NCI-H69 (cell line): ENCODE results near the gene ADAMTS18.

Experiments
- DNase-seq: peaks from one replicate; lab custom pipeline; 2025; lab: John Stamatoyannopoulos, UW

The ADAMTS18 gene

GRCh38 chr16:77328768-77329167, 106.1 kb downstream of the ADAMTS18 start:
- DNase-seq, result no peak

DNA sequence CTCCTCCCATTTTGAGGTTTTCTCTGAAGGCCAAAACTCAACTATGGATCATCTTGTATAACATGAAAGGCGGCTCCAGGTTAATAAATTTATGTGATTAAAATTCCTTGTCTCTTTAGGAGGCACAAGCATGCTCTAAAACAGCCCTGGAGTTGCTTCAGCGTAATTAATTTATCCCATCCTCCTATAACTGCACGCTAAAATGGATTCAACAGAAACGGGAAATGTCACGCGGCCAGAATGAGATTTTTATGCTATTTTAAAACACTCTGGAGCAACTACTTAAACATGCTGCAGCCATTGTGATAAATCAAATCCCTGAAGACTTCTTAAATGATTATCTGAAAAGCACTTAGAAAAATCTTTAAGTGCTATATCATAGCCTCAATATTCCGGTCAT, 106.6 kb downstream of the ADAMTS18 start:
- DNase-seq, result no peak

- no peak for DNase-seq
Measured at GRCh38 chr16:77327717-77328116, 107.1 kb downstream of the ADAMTS18 start.

DNA sequence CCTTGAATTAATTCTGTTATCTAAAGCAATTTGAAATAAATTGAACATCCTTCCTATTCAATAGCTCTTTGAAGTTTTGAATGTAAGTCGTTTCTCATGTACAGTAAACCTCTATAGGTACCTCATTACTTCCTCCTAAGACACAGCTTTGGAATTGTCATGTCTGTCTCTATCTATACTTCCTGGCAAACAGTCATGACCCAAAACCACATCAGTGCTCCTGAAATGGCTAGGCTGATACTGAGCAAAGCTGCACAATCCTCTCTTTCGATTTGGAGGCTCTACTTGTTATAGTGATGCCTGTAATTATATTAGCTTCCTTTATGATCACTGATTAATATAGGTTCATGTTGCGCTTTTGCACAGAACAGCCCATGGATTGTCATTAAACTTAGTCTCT, 110.1 kb downstream of the ADAMTS18 start:
- DNase-seq, result no peak

DNA sequence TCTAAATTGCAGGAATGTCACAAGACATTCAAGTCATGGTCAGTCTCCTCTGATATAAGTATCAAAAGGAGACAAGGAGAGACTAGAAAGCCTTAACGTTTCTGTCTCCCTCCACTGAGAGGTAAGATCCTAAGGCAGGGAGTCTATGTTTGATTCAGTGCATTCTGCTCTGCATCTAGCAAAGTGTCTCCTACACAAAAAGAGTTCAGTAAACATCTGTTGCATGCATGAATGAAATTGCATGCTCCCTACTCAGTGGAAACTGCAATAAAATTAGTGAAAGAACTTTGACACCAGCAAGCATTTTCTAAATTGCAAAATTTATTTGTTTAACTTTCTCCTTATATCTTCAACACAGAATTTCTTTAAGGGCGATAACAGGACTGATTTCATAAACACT, 111.1 kb downstream of the ADAMTS18 start:
- DNase-seq, result no peak

GRCh38 chr16:77322757-77323156, 112.1 kb downstream of the ADAMTS18 start:
- DNase-seq, result peak; percentile 80

GRCh38 chr16:77317059-77317458, 117.8 kb downstream of the ADAMTS18 start:
- DNase-seq, result no peak

DNA sequence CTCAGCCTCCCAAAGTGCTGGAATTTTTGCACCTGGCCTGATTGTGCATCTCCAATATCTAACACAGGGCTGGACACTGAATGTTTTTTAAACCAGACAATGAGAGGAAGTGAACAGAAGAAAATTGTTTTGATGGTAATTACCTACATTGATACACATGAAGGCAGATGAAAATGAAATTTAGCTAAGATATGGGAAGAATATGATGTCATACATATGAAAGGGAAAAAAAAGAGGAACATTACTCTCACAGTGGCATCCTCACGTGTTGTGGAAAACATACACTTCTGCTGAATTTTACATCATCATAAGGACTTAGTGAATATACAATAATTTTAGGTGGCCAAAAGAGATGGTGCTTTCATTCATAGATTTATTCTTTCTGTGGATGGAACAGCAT, 124.0 kb downstream of the ADAMTS18 start:
- DNase-seq, result no peak

GRCh38 chr16:77308163-77308561, 126.7 kb downstream of the ADAMTS18 start:
- no peak for DNase-seq

GRCh38 chr16:77307426-77308162, 127.2 kb downstream of the ADAMTS18 start:
- DNase-seq, result no peak

GRCh38 chr16:77306075-77306474, 128.8 kb downstream of the ADAMTS18 start:
- DNase-seq, result peak; percentile 6

GRCh38 chr16:77304877-77305276, 130.0 kb downstream of the ADAMTS18 start:
- no peak for DNase-seq

DNA sequence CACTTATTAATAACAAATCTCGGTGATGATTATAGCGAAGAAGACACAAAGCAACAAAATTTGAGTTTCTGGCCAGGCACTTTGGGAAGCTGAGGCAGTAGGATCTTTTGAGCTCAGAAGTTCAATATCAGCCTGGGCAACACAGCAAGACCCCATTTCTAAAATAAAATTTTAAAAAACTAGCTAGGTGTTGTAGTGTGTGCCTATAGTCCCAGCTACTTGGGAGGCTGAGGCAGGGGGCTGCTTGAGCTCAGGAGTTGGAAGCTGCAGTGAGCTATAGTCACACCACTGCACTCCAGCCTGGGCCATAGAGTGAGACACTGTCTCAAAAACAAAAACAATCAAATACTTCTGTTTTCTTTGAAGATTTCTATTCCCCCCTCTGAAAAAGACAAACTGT, 130.7 kb downstream of the ADAMTS18 start:
- DNase-seq, result no peak

- no peak for DNase-seq
Measured at GRCh38 chr16:77302674-77303073, 132.2 kb downstream of the ADAMTS18 start.

GRCh38 chr16:77302249-77302648, 132.6 kb downstream of the ADAMTS18 start:
- DNase-seq, result no peak

- no peak for DNase-seq
Measured at GRCh38 chr16:77300256-77300655, 134.6 kb downstream of the ADAMTS18 start.

GRCh38 chr16:77299395-77299794, 135.4 kb downstream of the ADAMTS18 start:
- no peak for DNase-seq

DNA sequence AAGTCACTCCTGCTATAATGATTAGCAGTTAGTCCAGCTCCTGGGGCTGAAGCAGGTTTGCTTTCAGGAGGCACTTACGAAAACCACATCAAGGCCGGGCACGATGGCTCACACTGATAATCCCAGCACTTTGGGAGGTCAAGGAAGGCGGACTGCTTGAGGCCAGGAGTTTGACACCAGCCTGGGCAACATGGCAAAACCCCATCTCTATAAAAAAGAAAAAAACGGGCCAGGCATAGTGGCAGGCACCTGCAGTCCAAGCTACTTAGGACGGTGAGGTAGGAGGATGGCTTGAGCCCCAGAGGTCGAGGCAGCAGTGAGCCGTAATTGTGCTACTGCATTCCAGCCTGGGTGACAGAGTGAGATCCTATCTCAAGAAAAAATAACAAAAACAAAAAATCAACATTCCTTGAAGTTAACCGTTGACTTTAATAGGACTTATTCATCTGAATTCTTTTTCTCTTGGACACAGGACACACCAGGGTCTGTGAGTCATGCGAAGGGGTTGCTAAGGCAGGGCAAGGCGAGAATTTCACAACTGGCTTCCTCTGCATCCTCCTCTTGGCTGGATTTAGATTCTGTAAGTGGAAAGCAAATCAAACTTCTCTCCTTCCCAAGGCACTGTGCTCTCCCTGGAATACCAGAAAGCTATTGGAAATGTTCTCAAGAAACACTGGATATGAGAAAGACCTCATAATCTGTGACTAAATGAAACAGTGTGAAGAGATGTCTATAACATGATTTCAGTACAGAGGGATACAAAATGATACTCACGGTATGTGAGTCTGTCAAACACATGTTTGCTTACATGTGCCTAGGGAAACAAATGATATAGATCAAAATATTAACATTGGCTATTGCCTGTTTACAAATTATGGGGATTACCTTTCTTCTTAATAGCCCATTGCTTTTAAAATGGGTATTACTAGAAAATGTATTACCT, 136.1 kb downstream of the ADAMTS18 start:
- no peak for DNase-seq

- no peak for DNase-seq
Measured at GRCh38 chr16:77297996-77298395, 136.8 kb downstream of the ADAMTS18 start.

GRCh38 chr16:77295896-77296295, 138.9 kb downstream of the ADAMTS18 start:
- no peak for DNase-seq

GRCh38 chr16:77290451-77291115, 144.3 kb downstream of the ADAMTS18 start:
- DNase-seq, result peak; percentile 22

GRCh38 chr16:77289331-77289809, 145.5 kb downstream of the ADAMTS18 start:
- no peak for DNase-seq
